HepG2 (cell line): ENCODE measurements around the gene C16orf86. TPM values are rescaled to one million over a fixed set of nuclear protein-coding genes. Genes with fewer than 3 reads are reported as not detected.

Source experiments
- ATF1 ChIP-seq: IDR thresholded peaks from 2 replicates; pipeline ENCODE4 v1.6.1; 2016; ENCODE audit warnings: mild to moderate bottlenecking, control low read depth
- EHMT2 ChIP-seq: fragments of 200-600 bp; sonication (generic); IDR thresholded peaks from 2 replicates; pipeline ENCODE4 v1.7.0; 2017; ENCODE audit warnings: antibody characterized with exemption, low read depth, low read length, borderline replicate concordance
- HOXA5 ChIP-seq: sonication (generic); formaldehyde crosslinking; IDR thresholded peaks from 2 replicates; pipeline ENCODE4 v1.4.0; 2020; ENCODE audit warnings: missing genetic modification reagents
- KLF12 ChIP-seq: sonication (generic); formaldehyde crosslinking; IDR thresholded peaks from 2 replicates; pipeline ENCODE4 v1.4.0; 2020; ENCODE audit warnings: missing genetic modification reagents, borderline replicate concordance
- MAFG ChIP-seq: sonication (generic); formaldehyde crosslinking; IDR thresholded peaks from 2 replicates; pipeline ENCODE4 v1.5.1; 2020; ENCODE audit warnings: mild to moderate bottlenecking, missing genetic modification reagents
- MEIS1 ChIP-seq: sonication (generic); formaldehyde crosslinking; IDR thresholded peaks from 2 replicates; pipeline ENCODE4 v1.9.0; 2021; ENCODE audit warnings: mild to moderate bottlenecking, missing genetic modification reagents, moderate library complexity, borderline replicate concordance
- NR2F2 ChIP-seq: IDR thresholded peaks from 2 replicates; pipeline ENCODE4 v1.6.1; 2012; ENCODE audit warnings: low read depth, inconsistent platforms, borderline replicate concordance
- PHF8 ChIP-seq: sonication (generic); formaldehyde crosslinking; IDR thresholded peaks from 2 replicates; pipeline ENCODE4 v1.5.0; 2020; ENCODE audit warnings: missing genetic modification reagents
- ZBTB3 ChIP-seq: sonication (generic); formaldehyde crosslinking; IDR thresholded peaks from 2 replicates; pipeline ENCODE4 v1.4.0; 2020; ENCODE audit warnings: low read depth, mild to moderate bottlenecking, moderate library complexity, missing genetic modification reagents, borderline replicate concordance
- ZNF335 ChIP-seq: sonication (generic); formaldehyde crosslinking; IDR thresholded peaks from 2 replicates; pipeline ENCODE4 v1.4.0; 2020; ENCODE audit warnings: missing genetic modification reagents
- ZNF570 ChIP-seq: sonication (generic); formaldehyde crosslinking; IDR thresholded peaks from 2 replicates; pipeline ENCODE4 v1.4.0; 2020; ENCODE audit warnings: mild to moderate bottlenecking, missing genetic modification reagents, borderline replicate concordance
- ZNF614 ChIP-seq: IDR thresholded peaks from 2 replicates; pipeline ENCODE4 v1.6.1; 2018; ENCODE audit warnings: missing biosample characterization, missing genetic modification reagents, inconsistent platforms, borderline replicate concordance
- ZNF776 ChIP-seq: sonication (generic); formaldehyde crosslinking; IDR thresholded peaks from 2 replicates; pipeline ENCODE4 v1.4.0; 2020; ENCODE audit warnings: mild to moderate bottlenecking, missing genetic modification reagents
- polyA plus RNA-seq, 8 experiments: library from polyadenylated mRNA; depleted of rRNA in 3 of 8; stranded (reverse) in 7 of 8; unstranded in 1 of 8; fragments of >200 nt; fragmentation: Illumina TruSeq in 4 of 8; extraction: Trizol in 4 of 8; gene quantifications; 2 replicates each; pipeline versions ENCODE4 v1.2.1 to v1.2.3, GENCODE V29; 2011 to 2016; ENCODE audit warnings: low read depth in 4 of 8, missing spikeins in 1 of 8, mixed read lengths in 1 of 8; ENCODE audit not compliant: insufficient read depth in 1 of 8
- total RNA-seq, 5 experiments: library from RNA; depleted of rRNA; stranded (reverse); fragments of >200 nt; fragmentation: Illumina TruSeq; extraction: Trizol; gene quantifications; 2 replicates each; pipeline ENCODE4 v1.2.3, GENCODE V29; 2016; ENCODE audit warnings: low read depth in 1 of 5
- TF ChIP-seq, protein P1 (sequence below): sonication (generic); formaldehyde crosslinking; IDR thresholded peaks from 2 replicates; pipeline ENCODE4 v1.4.0; 2020; ENCODE audit warnings: mild to moderate bottlenecking, missing genetic modification reagents
- TF ChIP-seq, protein P2 (sequence below): sonication (generic); formaldehyde crosslinking; IDR thresholded peaks from 2 replicates; pipeline ENCODE4 v1.4.0; 2020; ENCODE audit warnings: mild to moderate bottlenecking, missing genetic modification reagents
- TF ChIP-seq, protein P3 (sequence below): sonication (generic); formaldehyde crosslinking; IDR thresholded peaks from 2 replicates; pipeline ENCODE4 v1.8.1; 2023; ENCODE audit warnings: mild to moderate bottlenecking, moderate library complexity, missing genetic modification reagents
- TF ChIP-seq, protein P4 (sequence below), 2 experiments: sonication (generic) in 1 of 2; formaldehyde crosslinking in 1 of 2; IDR thresholded peaks; 2 replicates each; pipeline versions ENCODE4 v1.4.0 to v1.6.1; 2018 to 2020; ENCODE audit warnings: missing genetic modification reagents in 2 of 2, borderline replicate concordance in 1 of 2, low read depth in 1 of 2, mild to moderate bottlenecking in 1 of 2, missing biosample characterization in 1 of 2

C16orf86 gene
- total and polyA plus RNA-seq, 2 of the 13 experiments (the other 11 are each of a cell fraction or from before 2014, with no cell fraction given) = 1.5 to 3.1 TPM

DNA sequence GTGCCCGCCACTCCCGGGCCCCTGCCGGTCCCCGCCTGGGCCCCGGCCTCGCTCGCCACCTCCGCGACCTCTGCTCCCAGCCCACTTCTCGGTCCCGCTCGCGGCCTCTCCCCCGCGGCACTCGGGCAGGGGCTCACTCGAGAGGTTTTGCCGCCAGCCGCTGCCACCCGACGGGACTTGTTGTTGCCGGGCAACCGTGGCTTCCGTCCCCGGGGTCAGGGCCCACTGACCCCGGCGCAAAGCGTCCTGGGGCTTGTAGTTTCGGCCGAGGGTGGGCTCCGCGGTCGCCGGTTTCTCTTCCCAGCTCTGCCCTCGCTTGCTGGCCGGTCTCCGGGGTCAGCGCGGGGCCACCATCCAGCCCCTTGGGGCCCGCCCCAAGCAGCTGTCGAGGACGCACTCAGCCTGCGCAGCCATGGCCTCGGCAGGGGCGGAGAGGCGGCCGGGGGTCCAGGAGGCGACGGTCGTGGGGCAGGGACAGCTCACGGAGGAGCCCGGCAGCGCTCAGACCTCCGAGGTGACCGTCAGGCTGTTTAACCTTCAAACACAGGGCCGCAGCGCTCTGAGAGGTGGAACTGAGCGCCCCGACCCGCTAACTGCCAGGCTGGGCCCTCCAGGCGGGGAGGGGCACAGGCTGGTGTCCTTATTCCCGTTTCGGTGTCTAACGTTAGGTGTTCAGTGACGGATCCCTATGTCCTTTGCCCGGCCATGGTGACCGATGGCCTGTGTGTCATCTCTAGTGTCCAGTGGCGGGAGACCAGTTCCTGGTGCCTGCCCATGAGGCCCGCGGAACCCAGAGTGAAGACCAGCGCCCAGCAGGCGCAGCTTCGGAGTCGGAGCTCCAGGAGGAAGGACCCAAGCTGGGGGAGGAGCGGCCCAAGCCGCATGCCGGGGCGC lies at the start of gene C16orf86, which contains the start of gene ENKD1 (continued):
- TF ChIP-seq NR2F2 (peak; percentile 47; the same call in 1 of the 2 replicates), ZNF776 (peak; percentile 51; the same call in 1 of the 2 replicates), HOXA5 (peak; percentile 65; the same call in 1 of the 2 replicates), ATF1 (CRISPR knock-in tag) (no peak), ZNF614 (CRISPR knock-in tag) (no peak), ZNF335 (CRISPR knock-in tag) (peak; percentile 98), MEIS1 (CRISPR knock-in tag) (no peak), EHMT2 (no peak), PHF8 (CRISPR knock-in tag) (peak; percentile 83), KLF12 (peak; percentile 16; the same call in 1 of the 2 replicates), MAFG (CRISPR knock-in tag) (peak; percentile 11; the same call in 1 of the 2 replicates), ZNF570 (CRISPR knock-in tag) (no peak), ZBTB3 (CRISPR knock-in tag) (no peak)
- TF ChIP-seq, protein P1, sequence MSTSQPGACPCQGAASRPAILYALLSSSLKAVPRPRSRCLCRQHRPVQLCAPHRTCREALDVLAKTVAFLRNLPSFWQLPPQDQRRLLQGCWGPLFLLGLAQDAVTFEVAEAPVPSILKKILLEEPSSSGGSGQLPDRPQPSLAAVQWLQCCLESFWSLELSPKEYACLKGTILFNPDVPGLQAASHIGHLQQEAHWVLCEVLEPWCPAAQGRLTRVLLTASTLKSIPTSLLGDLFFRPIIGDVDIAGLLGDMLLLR (CRISPR knock-in tag) = 0 out of 2 replicates have a peak, but pooled peaks have one; percentile 9
- TF ChIP-seq, protein P2, sequence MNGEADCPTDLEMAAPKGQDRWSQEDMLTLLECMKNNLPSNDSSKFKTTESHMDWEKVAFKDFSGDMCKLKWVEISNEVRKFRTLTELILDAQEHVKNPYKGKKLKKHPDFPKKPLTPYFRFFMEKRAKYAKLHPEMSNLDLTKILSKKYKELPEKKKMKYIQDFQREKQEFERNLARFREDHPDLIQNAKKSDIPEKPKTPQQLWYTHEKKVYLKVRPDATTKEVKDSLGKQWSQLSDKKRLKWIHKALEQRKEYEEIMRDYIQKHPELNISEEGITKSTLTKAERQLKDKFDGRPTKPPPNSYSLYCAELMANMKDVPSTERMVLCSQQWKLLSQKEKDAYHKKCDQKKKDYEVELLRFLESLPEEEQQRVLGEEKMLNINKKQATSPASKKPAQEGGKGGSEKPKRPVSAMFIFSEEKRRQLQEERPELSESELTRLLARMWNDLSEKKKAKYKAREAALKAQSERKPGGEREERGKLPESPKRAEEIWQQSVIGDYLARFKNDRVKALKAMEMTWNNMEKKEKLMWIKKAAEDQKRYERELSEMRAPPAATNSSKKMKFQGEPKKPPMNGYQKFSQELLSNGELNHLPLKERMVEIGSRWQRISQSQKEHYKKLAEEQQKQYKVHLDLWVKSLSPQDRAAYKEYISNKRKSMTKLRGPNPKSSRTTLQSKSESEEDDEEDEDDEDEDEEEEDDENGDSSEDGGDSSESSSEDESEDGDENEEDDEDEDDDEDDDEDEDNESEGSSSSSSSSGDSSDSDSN (CRISPR knock-in tag) = peak; percentile 66
- TF ChIP-seq, protein P3, sequence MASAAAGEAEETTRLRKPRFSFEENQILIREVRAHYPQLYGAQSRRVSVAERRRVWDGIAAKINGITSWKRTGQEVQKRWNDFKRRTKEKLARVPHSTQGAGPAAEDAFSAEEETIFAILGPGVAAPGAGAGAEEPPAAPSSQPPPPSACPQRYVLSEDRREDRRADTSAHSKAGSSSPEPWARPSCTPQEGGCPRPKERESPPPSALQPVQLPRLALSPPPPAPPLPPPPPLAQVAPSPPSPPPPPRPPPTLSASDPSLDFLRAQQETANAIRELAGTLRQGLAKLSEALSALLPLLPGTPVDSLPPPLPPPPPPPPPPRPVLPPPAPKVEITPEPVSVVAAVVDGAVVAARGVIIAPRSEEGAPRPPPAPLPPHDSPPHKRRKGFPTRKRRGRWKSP (CRISPR knock-in tag) = 0 out of 2 replicates have a peak, but pooled peaks have one; percentile 6
- TF ChIP-seq, protein P4, sequence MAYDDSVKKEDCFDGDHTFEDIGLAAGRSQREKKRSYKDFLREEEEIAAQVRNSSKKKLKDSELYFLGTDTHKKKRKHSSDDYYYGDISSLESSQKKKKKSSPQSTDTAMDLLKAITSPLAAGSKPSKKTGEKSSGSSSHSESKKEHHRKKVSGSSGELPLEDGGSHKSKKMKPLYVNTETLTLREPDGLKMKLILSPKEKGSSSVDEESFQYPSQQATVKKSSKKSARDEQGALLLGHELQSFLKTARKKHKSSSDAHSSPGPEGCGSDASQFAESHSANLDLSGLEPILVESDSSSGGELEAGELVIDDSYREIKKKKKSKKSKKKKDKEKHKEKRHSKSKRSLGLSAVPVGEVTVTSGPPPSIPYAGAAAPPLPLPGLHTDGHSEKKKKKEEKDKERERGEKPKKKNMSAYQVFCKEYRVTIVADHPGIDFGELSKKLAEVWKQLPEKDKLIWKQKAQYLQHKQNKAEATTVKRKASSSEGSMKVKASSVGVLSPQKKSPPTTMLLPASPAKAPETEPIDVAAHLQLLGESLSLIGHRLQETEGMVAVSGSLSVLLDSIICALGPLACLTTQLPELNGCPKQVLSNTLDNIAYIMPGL (CRISPR knock-in tag; IDR thresholded peaks at IDR 0.05; ENCODE audit: borderline replicate concordance in 1 of 2, low read depth in 1 of 2) = peak; percentile 10 to 58; a peak in 2 of 4 replicates
